ENCODE measurements around the gene UEVLD.

UEVLD gene

DNA sequence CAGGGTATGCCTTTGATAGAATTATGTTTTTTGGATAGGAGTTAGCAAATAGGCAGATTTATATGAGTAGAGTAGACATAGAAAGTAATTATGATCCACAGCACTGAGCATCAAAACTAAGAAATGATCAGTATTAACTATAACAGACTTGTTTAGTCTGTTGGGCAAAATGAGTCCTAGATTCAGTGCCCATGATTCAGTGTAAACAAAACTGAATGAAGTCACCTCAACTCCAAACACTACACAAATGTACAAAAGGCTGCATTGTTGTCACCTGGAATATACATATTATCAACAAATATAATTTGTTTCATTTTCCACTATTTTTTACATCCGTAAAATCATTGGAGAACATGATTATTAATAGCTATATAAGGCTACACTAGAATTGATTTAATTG, 6.7 kb downstream of the UEVLD start:
- no peak for DNase-seq (ENCODE audit: low read depth)

DNA sequence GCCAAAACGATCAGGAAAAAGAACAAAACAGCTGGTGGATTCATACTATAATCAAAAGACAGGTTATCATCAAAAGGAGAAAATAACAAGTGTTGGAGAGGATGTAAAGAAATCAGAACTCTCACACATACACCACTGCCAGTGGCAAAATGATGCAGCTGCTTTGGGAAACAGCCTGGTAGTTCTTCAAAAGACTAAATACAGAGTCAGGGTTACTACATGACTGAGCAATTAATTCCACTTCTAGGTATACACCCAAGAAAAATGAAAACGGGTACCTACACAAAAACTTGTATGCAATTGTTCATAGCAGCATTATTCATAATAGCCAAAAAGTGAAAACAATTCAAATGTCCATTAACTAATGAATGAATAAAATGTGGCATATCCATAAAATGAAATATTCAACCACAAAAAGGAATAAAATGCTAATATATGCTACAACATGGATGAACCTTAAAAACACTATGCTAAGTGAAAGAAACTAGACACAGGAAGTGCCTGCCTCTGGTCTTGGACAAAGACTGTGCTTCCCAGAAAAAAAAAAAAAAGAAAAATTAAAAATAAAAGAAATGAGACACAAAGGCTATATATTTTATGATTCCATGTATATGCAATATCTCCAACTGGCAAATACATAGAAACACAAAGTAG, 8.3 kb downstream of the UEVLD start:
- no peak for DNase-seq (ENCODE audit: low read depth)

DNA sequence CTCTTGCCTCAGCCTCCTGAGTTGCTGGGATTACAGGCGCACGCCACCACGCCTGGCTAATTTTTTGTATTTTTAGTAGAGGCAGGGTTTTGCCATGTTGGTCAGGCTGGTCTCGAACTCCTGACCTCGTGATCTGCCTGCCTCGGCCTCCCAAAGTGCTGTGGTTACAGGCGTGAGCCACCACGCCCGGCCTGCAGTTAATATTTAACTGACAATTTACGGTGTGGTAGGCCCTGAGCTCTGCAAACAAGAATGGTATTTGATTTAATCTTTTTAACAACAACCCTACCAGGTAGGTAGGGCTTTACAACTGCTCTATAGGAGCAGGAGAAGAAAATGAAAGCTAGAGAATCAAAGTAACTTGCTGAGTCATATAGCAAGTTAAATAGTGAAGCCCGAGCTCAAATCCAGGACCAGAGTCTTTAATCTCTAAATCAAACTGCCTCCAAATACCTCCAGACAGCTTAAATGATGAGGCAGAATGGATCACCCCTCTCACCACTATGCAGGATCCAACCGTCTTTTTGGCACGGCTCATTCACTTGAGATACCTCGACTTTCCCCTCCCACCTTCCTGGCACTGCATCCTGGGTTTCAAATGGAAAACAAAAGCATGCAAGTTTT, 9.4 kb downstream of the UEVLD start:
- DNase-seq (ENCODE audit: low read depth): no peak

DNA sequence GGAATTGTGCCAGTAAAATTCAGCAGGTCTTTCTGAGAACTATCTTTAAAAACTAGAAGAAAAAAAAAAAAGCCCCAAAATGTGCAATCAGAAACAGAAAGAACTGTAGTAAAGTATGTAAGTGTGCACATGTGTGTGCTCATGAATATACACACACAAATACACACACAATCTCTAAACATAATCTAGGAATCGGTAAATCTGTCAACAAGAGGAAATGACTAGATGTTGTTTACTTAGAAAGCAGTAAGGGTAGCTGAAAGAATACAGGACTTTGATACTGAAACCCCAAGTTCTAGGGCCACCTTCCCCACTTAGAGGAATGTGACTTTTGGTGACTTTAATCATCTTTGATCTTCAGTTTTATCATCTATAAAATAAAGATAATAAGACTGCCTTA, 13.2 kb downstream of the UEVLD start:
- no peak for DNase-seq (ENCODE audit: low read depth)

DNA sequence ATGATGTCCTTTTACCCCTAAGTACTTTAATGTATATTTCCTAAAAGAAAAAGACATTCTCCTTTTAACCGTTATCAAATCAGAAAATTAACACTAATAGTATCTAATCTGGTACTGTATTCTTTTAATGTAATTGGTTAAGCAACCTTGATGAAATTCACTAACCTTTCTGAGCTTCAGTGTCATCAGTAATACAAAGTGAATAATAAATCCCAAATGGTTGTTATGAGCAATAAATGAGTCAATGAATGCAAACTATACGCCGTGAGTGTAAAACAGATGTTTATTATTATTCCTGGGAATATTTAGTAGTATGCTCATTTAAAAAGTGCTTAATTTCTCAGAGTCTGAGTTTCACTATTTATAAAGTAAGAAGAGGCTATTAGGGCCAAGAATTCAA, 21.5 kb downstream of the UEVLD start:
- no peak for DNase-seq (ENCODE audit: low read depth)

DNA sequence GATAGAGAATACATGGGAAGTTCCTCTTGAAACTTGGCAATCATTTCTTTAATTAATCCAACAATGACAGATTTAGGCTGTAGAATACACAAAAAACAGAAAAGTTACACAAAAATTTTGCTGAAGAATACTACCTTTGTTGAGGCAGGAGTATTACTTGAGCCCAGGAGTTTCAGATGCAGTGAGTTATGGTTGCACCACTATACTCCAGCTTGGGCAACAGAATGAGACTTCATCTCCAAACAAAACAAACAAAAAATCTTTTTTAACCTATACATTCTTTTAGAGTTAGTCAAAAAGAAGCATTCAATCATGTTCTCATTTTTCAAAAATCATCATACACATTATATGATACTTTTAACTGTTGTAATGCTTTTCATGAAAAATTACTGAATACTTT, 22.1 kb downstream of the UEVLD start:
- DNase-seq (ENCODE audit: low read depth): no peak

DNA sequence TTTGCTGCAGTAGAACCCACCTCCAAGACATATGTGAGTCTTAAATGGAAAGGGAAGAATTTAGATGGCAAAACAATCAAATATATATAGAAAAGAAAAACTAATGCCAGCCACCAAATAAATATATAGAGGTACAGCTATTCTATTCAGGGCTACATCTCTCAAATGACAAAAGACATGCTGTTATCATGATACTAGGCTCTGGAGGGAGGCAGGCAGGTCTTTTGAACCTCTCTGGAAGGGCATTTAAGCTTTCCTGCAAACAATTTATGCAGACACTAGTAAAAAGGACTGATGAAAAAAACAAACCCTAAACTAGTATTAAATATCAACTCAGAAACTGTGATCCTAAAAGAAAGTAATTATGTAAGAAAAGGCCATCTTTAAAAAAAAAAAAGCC, 24.4 kb downstream of the UEVLD start:
- no peak for DNase-seq (ENCODE audit: low read depth)

DNA sequence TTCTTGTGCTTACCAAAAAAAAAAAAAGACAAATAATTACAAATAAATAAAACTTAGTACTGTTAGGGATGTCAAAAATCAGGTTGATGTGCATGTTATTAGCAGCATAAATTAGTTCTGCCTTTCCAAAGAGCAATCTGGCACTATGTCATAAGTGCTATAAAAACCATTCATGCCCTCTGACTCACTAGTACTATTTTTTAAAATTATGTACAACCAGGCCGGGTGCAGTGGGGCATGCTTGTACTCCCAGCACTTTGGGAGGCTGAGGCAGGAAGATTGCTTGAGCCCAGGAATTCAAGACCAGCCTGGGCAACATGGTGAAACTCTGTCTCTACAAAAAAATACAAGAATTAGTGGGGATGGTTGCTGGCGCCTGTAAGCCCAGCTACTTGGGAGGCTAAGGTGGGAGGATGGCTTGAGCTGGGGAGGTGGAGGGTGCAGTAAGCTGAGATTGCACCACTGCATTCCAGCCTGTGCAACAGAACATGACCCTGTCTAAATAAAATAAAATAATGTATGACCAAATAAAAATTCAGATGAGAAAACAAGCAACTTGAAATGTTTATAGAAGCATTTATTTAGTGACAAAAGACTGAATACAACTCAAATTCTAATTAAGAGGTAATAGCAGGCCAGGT, 25.3 kb downstream of the UEVLD start:
- no peak for DNase-seq (ENCODE audit: low read depth)

DNA sequence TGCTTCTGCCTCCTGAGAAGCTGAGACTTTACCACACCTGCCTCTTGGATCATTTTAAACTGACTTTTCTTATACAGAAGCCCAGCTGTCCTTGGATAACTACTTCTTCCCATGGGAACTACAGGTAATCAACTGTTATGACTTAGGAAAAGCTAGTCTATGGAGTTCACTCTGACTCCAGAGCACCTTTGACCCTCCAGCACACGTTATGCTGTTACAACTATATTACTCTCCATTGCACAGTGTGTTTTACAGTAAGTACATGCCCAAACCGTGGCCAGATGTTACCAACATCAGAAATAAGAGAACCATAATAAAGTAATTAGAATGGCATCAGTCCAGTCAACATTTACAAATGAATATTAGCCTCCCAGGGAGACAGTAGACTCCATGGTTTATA, 40.5 kb downstream of the UEVLD start:
- DNase-seq (ENCODE audit: low read depth): no peak

DNA sequence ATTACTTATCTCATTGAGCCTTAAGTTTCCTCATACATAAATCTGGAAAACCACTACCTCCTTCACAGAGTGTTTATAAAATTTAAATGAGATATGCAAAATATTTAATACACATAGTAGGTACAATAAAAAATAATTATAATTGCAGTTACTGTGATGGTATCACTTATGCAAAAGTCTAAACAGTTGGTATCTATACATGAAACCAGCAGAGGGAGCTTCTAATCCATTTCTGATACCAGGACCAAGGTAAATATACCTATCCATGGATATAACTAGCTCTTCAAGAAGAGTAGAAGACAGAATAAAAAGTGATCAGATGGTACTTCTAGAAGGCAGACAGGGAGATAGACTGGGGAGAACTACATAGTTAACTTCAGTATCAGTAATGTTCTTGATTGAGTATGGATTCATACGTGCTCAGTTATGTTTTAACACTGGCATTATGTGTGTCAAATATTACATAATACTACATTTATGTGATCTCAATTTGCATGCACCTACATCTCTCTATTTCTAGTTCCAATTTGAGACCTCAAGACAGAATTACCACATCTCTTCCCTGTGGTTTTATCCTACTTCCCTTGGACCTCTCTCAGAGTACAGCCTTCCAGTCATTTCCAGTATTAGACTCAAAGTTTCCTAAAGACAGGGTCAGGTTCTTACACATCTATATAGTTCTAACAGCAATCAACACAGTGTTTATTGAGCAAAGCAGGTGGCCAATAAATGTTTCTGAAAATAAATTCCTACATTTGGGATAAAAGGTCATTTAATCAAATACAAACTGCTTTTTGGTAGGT, 48.1 kb downstream of the UEVLD start:
- DNase-seq (ENCODE audit: low read depth): no peak

DNA sequence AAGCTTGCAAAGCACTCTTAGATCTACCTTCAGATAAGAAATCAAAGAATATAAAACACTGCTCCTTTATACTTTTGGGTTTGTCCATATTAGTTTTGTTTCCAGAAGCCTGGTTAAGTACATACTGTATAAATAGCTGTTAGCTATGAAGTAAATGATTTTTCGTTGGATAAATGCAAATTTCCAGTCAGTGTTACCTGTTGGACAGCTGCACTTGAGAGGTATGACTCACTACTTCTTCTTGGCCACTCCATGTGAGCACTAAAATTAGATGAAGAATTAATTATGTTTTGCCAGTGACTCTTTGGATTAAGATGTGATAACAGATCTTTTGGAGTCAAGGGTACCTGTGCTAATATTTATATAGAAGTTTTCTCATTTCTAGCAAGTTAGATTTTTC, 52.3 kb downstream of the UEVLD start:
- no peak for DNase-seq (ENCODE audit: low read depth)

DNA sequence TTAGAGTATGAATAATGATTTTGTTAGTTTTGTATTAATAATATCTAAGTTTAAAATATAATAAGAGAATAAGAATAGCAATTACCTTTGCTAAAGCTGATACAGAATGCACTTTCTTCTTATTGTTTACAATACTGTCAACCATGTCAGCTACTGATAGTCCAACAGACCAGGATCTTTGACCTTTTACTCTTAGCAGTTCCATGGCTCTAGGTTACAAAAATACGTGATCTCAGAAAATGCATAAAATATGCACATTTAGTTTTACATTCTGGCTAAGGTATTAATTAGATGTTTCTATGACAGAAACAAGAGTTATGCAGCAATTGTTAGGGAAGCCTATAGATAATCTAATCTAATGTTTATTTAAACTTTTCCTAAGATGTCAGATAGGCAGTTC, 54.3 kb downstream of the UEVLD start:
- no peak for DNase-seq (ENCODE audit: low read depth)

DNA sequence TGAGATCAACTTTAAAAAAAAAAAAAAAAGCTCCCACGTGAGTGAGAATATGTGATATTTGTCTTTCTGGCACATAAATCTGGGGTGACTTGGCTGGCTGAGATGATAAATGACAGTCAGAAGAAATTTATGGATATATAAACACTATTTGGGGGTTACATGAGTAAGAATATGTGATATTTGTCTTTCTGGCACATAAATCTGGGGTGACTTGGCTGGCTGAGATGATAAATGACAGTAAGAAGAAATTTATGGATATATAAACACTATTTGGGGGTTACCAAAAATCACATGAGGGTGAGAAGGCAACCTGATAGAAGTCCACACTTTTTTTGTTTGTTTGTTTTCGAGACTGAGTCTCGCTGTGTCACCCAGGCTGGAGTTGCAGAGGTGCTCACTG, 55.2 kb downstream of the UEVLD start:
- no peak for DNase-seq (ENCODE audit: low read depth)

DNA sequence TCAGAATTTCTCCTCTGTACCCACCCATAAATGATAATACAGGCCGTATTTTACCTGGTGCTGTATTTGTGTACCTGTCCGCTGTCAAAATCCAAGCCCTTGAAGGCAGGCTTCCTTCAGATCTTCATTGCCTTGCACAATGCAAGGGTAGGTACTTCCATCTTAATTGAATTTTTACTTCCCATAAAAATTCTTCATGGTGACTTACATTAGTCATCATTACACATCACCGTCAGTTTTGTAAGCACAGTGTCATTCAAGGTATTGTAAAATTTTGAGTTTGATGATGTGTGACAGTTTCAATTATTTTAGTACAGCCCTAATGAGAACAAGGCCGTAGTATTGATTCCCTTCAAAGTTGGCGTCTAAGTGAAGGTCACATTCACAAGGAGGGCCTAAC, 61.0 kb downstream of the UEVLD start:
- peak; percentile 19 for DNase-seq (ENCODE audit: low read depth)

DNA sequence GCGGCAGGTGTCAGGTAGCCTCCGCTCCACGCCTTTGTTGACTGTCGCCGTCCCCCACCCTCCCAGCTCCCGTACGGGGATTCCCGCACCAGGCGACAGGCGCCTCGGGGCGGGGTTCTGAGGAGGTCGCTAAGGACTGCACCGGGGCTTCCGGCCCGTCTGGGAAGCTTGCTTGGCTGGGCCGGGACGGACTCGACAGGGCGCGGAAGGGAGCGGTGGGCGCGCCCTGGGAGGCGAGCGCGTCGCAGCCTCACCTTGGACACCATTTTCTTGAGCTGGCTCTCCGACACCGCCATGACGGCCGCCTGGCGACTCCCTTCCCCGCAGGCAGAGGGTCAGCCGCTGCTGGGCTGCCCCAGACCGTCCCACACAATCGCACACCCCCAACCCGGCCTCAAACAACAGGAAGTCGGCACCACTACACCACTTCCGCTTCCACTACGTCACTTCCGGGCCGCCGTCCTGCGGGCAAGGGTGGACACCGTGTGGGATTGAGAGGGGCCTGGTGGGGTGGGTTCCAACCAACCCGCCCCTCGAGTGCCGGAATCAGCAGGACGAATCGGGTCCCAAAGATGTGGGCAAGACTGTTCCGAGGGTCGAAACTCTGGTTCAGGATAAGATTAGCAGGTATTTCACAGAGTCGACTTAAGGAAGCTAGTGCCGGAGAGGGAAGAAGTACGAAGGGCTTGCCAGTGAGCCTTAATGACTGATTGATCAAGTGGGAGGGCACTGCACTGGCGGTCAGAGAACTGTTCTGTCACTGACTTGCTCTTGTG, 61.8 kb downstream of the UEVLD start, which contains the start of gene TSG101:
TSG101 (minus strand) TSS at position 422 of the 776 bp plus-strand sequence; CDS start at position 296, 126 bp downstream.
- peak; percentile 87 for DNase-seq (ENCODE audit: low read depth)

DNA sequence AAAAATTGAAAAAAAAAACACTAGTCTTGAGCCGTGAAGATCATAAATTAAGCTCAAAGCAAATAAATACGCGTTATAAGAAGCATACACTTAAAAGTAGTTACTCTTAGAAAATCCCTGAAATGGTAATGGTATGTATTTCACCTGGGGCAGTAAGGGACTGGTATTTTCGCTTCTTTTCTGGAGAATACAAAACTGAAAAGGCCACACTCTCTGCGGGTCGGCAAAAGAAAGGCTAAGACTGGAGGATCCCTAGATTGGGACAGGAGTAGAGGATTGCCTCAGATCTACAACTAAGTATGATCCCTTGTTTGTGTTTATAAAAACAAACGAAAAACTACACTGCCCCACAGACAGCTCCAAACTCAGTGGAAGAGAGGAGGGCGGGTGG, 62.4 kb downstream of the UEVLD start:
- DNase-seq (ENCODE audit: low read depth): no peak

DNA sequence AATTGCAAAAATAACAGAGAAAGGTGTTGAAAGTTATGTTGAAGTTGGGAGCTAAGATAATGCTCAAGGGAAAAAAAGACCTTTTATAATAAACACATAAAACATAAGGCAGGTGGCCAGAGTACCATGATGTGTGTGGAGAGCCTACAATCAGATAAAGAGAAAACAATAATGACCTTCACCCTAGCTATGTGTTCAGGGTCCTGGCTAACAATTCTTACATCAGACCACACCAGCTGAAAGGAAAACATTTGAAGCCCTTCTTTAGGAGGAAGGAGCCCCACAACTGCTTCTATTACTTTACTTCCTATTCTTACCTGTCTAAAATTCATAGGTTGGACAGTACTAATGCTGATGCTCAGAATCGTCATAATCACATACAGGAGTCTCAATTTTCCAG, 64.3 kb downstream of the UEVLD start:
- DNase-seq (ENCODE audit: low read depth): no peak

DNA sequence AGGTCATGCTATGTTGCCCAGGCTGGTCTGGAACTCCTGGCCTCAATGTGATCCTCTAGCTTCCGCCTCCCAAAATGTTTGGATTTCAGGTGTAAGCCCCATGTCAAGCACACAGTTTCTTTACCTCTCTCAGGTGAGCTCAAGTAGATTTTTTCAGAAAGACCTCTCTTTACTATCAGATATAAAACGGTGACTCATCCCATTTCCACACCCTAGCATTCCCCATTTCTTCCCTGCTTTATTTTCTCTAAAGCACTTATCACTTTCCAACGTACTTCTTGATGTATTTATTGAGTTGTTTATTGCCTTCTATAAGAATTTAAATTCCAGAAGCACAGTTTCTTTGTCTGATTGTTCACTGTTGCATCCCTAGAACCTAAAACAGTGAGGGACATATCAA, 65.5 kb downstream of the UEVLD start:
- DNase-seq (ENCODE audit: low read depth): no peak

DNA sequence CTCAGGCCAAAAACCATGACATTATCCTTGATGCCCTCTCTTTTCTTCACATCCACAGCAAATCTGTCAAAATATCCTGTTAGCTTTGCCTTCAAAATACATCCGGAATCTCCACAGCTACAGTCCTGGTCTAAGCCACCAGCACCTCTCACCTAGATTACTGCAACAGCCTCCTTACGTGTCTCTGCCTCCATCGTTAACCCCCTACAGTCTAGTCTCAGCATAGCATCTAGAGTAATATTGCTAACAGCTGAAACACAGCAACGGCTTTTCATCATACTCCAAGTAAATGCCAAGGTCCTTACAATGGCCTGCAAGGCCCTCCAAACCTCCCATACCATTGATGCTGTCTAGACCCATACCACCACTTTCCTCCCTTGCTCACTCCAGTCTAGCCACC, 66.1 kb downstream of the UEVLD start:
- no peak for DNase-seq (ENCODE audit: low read depth)

DNA sequence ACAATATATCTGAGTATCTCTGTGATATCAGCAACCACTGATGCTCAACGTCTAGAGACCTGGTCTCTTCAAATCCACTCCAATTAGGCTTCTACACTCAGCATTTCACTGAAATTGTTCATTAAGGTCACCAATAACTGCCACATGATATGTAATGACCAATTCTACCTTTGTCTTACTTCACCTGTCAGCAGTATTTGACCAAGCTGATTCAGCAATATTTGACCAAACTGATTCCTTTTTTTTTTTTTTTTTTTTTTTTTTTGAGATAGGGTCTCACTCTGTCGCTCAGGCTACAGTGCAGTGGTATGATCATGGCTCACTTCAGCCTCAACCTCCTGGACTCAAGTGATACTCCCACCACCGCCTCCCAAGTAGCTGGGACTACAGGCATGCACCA, 67.4 kb downstream of the UEVLD start:
- DNase-seq (ENCODE audit: low read depth): no peak

DNA sequence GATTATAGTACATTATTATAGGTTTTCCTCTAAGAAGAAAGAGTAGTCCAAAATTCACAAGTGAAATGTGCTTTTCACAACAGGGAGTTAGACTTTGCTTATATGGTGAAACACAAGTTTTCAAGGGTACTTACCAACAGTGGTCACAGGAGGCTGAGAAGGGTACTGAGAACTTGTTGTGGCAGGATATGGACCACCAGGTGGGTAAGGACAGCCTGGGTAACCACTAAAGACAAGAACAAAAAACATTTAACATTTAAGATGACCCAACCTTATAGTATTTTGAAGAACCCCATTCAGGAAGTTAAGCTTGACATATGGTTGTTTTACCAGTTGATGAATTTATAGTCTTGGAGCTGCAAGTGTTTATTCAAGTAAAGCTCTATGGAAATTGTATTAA, 86.2 kb downstream of the UEVLD start:
- no peak for DNase-seq (ENCODE audit: low read depth)

DNA sequence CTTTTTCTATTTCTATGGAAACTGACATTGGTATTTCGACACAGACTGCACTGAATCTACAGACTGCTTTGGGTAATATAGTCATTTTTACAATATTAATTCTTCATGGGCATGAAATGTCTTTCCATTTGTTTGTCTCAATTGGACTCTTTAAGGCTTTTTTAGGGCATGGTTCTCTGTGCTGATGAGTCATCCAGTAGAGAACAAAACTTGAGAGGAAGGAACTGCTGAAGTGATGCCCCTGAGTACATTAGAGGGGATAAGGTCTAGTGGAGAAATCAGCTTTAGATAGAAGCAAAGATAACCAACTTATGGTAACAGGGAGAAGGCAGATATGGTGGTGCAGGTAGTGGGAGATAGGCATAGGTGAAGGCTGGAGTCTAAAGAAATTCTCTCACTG, 86.9 kb downstream of the UEVLD start:
- DNase-seq (ENCODE audit: low read depth): no peak

All from GM04504 (cell line).